Activated T-cell treated with anti-CD3 and anti-CD28 coated beads, Interleukin-2, amount 50 U/mL, for 48 hours (primary cell): ENCODE measurements around the gene C8A.

Experiments
- DNase-seq, 2 experiments: peaks; one replicate each; pipeline ENCODE4 v3.0.0-alpha.2; 2020

Gene C8A

DNA sequence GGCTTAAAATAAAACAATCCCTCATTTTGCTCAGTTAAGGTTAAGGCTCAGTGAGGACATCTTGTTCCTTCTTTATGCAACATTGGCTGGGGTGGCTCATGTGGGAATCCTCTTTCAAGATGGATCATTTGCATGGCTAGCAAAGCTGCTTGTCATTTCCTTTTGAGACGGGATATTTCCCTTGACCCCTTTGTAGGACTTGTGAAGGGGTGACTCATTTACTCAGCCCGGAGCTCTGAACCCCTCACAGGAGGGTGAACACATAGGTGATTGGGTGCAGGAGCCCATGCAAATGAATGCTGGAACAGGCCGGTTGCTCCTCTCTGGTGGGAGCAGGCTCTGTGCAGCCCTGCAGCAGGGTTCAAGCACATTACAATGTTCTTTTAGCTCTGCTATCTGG lies 15.8 kb upstream of the C8A start:
- DNase-seq: no peak

DNA sequence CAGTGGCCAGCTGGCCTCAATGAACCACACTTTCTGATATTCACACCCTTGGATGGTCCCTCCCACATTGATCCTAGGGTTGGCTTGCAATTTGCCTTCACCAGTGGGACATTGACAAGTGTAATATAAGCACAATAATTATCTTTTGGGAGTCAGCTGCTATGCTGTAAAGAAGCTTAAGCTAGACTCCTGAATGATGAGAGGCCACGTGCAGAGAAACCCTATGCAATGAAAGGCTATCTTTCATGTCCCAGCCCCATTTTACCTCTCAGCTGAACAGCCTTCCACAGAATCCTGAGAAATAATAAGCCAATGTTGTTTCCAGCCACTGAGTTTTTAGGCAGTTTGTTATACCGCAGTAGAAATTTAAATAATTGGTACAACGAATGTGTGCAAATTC lies 11.1 kb upstream of the C8A start:
- DNase-seq: no peak

DNA sequence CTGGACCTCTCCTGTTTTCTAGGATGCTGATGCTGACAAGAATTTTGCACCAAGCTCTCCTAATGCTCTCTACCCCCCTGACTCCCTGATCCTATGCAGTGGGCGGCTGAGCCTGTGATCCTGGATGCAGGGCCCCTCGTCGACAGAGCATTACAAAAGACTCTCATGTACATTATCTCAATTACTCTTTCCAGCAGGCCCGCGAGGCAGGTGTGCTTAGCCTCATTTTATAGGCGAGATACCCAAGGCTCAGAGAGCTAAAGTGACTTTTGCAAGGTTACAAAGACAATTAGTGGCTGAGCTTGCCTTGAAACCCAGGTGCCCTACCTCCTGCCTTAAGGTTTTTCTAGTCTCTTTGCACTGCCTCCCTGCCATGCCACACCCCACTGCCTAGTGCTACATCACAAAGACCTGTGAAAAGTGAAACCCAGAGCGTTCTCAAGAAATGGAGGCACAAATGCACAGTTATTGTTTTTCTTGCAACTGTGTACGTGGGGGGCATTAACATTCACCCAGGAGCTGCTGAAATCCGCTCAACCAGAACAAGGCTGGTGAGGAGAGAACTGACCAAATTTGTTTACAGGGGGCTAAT lies 10.0 kb upstream of the C8A start:
- DNase-seq: no peak

DNA sequence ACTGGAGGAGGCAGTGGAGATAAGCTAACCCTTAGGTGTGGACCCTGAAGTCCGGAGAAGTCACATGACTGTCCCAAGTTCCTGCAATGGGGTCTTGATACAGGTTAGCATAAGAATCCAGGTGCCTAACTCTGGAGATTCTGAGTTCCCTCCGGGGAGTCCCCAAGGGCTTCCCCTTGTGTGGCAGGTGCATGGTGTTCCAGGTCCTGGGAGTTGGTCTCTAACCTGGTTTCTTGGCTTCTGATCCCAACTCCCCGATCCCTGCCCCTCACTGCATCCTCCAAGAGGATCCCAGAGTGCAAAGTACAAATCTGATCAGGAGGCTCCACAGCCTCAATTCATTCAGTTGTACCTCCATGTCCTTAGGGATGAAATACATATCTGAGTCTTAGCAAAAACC lies 9.3 kb upstream of the C8A start:
- DNase-seq: no peak

DNA sequence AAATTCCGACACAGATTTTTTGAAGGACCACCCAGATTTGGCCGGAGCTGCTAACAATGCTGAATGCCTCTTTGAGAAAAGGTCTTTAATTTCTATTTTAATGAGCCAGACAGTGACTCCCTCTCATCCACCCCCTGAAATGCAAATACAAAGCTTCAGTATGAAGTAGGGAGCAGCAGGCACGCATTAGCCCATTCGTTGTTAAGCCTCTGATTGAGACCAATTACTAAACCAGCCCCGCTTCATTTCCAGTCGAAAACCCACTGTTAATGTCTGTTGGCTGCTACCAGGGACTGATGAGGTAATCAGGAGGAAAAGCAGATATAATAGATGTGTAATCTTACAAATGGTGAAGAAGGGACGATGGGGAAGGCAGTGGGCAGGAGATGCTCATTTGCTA lies 4.8 kb upstream of the C8A start:
- DNase-seq: no peak

DNA sequence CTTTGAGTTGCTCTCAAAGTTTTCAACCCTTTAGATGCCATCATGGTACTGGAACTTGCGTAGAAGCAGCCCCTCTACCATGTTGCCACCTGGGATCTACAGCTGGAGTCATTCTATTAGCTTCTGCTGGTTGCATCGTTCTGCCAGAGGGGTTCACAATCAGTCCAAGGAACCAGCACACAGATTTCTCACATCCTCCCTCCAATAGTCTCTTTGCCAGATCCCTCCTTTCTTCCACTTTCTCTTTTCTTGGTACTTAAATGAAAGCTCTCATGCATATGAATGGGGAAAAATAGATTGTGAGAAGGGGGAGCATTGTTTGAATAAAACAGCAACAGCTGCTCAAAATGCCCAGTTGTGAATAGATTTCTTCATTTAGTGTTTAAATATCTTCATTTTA lies 4.2 kb upstream of the C8A start:
- no peak for DNase-seq

DNA sequence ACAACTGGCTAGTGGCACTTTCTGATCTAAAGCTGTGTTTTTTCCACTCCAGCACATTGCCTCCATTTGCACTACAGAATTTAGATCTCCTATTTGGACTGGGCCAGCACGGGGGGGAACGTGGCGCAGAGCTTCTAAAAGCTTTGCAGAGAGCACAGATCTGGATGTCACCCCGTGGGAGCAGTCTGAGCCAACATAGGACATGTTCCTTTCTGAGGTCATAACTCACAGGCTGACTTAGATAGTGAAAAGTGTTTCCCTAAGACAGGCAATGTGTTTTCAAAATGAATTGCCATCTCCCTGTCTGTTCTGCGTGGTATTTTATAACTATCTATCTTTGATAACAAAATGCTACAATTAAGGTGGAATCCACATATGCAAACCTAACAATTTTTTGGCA lies 3.7 kb upstream of the C8A start:
- no peak for DNase-seq

DNA sequence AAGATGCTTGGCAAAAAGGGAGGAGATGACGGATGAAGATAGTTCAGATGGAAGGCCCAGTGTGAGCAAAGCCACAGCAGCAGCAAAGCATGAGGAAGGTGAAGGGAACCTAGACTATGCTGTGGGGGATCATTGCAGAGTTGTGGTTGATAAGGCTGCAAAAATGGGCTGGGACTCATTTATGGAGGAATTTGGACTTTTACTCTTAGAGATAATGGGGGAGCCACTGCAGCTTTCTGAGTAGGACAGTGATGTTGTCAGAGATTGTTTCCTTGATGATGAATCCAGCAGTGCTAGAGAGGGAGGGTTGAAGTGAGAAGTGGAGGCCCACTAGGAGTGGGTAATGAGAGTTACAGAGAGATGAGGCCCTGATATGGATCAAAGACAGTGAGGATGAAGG lies 2.1 kb upstream of the C8A start:
- DNase-seq: no peak

DNA sequence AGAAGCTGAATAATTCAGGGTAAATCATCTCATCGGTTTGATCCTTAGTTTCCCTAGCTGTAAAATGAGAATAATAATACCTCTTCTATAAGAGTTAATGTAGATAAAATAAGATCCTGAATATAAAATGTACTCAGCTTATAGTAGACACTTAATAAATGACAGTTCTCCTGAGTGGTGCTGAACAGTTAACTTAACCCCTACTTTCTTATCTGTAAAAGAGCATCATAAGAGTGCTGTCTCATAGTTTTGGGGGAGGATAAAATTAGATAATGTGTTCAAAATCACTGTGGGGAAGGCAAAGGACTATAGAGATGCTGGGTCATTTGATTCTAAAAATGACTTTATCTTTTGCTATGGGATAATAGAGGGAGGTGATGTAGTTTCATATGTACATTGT lies 593 bp downstream of the C8A start:
- DNase-seq: no peak

DNA sequence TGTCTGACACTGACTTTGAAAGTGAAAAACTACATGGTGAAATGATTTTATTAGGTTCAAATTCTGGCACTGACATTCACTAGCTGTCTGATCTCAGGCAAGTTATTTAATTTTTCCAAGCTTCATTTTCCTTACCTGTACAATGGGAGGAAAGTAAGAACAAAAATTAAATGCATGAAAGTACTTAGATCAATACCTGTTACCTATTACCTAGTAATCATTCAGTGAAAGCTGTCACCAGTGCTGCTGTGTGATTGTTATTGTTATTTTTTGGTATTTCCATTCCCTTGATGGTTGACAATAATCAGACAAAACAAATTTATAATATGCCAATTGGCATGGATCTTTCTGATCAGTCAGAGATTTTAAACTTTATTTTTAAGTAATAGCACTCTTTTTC lies 1.6 kb downstream of the C8A start:
- no peak for DNase-seq

DNA sequence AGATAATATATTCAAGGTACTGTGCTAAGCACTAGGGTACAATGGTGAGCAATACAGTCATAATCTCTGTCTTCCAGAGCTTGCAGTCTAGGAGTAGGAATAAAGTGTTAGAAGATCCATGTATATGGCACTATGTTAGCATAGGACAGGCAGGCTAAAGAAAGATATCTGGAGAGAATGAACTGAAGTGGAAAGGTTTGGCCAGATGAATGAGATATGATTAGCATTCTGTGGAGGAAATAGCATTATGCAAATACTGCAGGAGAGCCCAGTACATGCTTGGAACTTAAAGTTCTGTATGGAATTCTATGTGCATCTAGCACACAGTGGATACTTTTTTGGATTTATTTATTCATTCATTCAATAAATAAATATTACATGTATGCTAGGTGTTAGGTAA lies 4.7 kb downstream of the C8A start:
- DNase-seq: no peak

DNA sequence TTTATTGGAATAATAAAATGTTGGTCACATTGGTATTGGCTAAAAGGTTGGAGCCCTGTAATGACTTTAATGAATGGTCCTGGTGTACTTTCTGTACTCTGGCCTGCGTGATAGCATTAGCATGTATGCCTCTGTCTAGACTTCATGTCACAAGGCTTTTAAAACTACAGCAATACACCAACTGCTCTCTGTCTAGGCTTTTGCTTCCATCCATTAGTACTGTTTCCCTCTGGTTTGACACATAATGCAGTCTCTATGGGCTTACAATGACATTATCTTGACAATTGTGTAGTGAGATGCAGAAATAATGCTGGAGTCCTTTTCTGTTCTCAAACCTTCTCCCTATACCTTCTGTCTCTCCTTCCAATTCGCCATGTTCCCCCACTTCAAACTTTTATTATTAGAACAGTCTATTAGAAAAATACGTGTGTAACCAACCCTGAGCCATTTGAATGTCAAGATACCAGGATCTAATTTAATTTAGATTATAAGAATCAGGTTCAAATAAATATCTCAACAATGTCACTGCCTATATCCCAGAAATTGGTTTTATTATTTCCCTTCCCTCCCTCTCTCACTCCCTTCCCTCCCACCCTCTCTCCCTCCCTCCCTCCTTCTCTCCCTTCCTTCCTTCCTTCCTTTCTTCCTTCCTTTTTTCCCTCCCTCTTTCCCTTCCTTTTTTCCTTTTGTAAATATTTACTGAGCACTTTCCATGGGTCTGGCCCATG lies 8.8 kb downstream of the C8A start:
- no peak for DNase-seq

DNA sequence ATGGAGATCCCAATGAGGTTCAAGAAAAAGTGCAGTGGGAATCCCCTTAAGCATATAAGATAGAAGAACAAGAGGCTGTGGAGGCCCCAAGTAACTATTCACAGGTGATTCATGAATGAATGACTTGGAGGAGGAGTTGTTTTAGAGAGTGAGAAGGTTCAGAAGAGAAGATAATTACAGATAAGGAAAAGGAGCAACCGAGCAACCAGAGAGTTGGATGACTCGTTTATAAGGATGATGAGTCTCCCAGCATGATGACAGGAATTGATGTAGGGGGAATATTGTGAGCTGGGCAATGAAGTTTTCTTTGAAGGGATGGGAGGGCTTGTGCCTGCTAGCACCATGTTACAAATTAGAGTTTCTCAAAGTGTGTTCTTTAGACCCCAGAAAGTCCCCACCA lies 9.8 kb downstream of the C8A start:
- no peak for DNase-seq

DNA sequence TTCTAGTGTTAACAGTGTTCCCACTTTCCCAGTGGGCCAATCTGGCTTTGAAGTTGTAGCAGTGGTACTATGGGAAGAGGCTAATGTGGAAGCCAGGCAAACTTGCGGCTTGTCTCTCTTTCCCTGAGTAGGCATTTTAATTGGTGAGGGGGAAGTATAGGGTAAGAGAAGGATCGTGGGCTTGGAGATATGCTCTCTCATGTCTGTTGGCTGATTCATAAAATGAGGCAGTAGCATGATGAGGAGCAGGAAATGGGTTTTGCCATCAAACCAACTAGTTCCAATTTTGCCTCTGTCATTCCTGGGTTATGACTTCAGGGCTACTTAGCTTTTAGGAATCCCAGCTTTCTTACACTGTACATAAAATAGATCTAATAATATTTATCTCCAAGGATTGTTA lies 12.1 kb downstream of the C8A start:
- no peak for DNase-seq

DNA sequence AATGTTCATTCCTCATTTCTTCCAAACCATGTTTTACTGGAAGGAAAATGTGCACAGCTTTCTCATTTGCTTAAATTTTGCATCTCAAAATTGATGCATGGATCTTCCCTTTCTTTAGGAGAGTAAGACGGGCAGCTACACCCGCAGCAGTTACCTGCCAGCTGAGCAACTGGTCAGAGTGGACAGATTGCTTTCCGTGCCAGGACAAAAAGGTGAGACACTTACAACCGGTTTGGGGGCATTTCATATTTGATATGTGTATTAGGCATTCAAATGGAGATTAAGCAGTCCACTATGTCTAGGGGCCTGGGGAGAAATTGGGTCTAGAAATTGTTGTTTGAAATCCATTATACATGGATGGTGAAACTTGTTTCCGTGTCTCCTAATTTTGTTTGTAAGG lies 12.9 kb downstream of the C8A start:
- DNase-seq: no peak

DNA sequence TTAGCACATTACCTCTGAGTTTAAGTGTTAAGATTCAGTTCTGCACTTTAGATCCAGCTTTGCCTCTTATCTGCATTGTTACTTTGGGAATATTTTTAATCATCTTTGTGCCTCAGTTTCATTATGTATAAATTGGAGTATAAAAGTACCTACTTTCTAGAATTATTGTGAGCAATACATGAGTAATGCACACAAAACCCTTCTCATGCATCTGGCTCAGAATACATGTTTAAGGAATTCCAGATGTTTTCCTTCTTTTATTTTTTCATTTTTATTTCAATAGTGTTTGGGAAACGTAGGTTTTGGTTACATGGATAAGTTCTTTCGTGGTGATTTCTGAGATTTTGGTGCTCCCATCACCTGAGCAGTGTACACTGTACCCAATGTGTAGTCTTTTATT lies 14.2 kb downstream of the C8A start:
- no peak for DNase-seq

DNA sequence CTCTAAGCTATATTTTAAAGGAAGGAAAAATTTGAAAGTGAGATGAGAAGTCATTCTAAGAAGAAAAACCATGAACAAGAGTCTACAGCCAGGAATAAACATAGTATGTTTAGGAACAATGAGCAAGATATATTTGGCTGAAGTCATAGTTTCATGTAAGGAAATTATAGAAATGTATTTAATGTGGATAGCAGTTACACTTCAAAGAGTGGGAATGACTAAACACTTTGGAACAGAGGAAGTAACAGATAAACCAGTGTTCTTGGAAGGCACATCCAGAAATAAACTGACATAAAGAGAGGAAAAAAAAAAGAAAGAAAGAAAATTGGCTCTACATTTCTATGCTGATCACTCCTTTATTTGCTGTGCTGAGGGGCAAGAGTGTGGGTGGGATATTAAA lies 18.0 kb downstream of the C8A start:
- no peak for DNase-seq

DNA sequence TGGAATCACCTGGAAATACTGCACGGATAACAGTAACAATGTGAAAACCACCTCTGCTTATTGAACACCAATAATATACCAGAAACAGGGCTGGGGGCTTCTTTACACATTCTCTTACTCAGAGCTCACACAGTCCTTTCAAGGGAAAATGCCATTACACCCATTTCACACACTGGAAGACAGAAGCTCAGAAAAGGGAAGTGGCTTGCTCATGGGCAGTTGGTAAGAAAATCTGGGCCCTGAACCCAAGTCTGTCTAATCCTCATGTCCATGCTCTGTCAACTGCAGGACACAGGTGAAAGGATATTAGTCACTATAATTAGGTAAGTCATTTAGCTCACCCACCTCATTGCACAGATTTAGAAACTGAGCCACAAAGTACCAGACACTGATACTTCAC lies 18.6 kb downstream of the C8A start:
- no peak for DNase-seq

DNA sequence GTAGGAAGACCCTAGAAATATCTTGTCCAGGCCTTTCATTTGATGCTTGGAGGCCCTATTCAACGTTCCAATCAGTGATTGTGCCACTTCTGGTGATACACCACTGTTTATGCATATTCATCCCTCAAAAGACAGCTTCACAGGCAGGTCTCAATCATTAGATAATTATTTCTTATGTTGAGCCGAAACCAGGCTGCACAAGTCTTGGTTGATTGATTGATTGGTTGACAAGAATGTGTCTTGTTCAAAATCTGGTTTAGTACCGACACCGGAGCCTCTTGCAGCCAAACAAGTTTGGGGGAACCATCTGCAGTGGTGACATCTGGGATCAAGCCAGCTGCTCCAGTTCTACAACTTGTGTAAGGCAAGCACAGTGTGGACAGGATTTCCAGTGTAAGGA lies 20.1 kb downstream of the C8A start:
- no peak for DNase-seq

DNA sequence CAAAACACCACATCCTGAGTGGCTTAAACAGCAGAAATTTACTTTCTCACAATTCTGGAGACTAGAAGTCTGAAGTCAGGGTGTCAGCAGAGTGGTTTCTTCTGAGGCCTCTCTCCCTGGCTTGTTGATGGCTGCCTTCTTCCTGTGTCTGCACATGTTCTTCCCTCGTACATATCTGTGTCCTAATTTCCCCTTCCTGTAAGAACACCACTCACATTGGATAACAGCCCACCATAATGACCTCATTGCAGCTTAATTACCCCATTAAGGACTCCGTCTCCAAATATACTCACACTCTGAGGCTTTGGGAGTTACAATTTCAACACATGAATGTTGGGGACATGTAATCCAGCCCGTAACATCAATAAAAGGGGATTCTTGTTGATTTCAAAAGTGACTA lies 23.4 kb downstream of the C8A start:
- no peak for DNase-seq

DNA sequence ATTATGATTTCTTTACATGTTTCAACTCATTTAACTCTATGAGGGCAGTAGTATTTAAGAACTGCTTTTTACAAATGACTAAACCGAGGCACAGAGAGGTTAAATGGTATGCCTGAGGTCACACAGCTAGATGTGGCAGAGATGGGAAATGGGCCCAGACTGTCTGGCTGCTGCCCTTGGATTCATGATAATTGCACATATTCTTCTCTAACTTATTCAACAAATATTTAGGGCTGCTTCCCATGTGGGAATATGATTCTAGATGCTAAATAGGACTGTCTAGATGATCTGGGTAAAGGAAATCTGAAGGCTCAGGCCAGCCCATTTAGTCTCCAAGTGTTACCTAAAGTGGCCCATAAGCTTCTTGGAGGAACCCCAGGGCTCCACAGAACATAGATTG lies 26.2 kb downstream of the C8A start:
- DNase-seq: no peak

DNA sequence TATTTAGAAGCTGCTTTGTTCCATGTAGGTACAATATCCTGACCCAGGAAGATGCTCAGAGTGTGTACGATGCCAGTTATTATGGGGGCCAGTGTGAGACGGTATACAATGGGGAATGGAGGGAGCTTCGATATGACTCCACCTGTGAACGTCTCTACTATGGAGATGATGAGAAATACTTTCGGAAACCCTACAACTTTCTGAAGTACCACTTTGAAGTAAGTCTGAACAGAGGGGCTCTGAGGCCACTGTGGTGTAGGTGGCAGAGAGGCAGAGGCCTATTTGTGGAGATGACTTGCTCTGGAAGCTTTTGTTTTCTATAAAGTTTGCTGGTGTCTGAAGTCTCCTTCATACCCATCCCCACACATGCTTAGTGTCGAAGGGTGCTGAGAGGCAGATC lies 26.8 kb downstream of the C8A start:
- no peak for DNase-seq

DNA sequence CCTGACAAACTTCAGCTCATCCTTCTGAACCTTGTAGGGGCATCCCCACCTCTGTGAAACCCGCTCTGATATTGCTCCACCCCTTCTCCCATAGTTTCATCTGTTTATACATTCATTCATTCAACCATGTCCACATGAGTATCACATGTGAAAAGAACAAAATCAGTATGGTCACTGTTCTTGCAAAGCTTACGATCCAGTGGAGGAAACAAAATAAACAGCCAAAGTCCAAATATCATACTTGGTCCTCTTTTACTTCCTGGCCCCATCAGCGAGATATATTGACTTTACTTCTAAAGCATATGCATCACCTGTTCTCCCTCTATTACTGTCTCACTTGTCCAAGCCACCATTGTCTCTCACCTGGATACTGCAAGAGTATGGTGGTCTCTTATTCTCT lies 35.6 kb downstream of the C8A start:
- no peak for DNase-seq

DNA sequence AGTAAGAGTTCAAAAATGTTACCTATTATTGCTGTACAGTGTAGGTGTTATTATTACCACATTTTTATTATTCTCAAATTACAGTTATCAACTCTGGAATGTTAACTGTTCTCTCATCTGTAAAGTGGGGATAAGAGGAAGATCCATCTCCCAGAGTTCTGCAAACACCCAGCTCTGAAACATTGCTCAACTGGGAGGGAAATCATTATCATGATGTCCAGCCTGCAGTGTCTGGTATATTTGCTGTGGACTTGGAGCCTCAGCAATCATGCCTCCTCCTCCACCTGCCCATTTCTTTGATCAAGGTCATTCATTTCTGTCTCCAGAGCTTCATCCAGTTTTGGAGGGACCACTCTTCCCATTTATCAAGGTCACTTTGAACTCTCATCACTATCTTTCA lies 39.4 kb downstream of the C8A start:
- no peak for DNase-seq
